ENCODE results near the gene MEGF11.

Gene MEGF11

DNA sequence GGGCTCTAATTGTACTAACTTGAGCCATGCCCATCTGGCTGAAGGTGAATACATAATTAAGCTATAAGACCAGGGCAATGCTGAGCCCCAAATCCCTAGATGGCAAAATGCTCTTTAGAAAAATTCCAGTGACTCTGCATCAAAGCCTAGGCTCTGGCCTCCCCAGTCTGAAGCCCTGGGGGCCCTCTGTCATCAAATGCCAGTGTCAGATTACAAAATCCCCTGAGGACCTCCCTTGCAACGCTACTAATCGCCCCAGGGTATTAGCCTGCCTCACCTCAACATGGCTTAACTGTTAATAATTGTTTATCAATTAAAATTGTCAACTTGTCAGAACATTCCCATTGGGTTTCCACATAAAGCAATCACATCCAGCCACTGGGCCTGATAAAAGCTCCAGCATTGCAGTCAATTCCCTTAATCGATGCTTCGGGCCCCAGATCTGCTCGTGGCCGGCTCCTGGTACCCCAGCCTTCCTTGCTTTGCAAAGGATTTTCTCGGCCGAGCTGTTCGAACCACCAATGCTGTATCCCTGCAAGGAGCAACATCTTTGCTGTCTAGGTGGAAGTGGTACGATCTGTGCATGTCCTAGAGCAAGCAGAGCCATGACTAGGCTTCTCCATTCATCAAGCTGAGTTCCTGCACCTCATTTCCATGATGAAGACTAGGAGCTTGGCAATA lies 151.7 kb downstream of the MEGF11 start:
- Mint-ChIP-seq H3K27ac (ENCODE audit: low read depth) (peak overlapping the region; percentile 7), H3K4me3 (no peak overlapping the region), H3K36me3 (ENCODE audit: insufficient read depth) (no peaks in the 10 kb centered on the region), H3K9me3 (no peaks in the 10 kb centered on the region), H3K4me1 (no peaks in the 10 kb centered on the region), H3K27me3 (peaks cover 45% of the 10 kb centered on the region)
- DNase-seq (ENCODE audit: low spot score in 2 of 2) = no peak
- no peak for ATAC-seq (replicated peaks; ENCODE audit: extremely low read depth, poor library complexity, severe bottlenecking)

DNA sequence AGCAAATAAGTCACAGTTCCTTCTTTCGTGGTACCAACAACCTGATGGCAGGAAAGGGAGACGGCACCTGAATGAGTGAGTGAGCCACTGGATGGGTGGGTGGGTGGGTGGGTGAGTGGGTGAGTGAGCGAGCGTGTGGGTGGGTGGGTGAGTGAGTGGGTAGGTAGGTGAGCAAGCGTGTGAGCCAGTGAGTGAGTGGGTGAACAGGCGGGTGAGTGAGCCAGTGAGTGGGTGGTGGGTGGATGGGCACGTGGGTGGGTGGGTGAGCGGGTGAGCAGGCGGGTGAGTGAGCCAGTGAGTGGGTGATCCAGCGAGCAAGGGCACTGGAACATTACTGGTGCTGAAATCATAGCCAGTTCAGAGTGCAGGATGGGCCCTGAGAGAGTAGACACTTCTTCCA lies 152.8 kb downstream of the MEGF11 start:
- no peak for DNase-seq (ENCODE audit: low spot score in 2 of 2)
- Mint-ChIP-seq H3K4me1 (no peaks in the 10 kb centered on the region), H3K36me3 (ENCODE audit: insufficient read depth) (no peaks in the 10 kb centered on the region), H3K27ac (ENCODE audit: low read depth) (no peak overlapping the region), H3K4me3 (no peak overlapping the region), H3K9me3 (no peaks in the 10 kb centered on the region), H3K27me3 (peaks cover 45% of the 10 kb centered on the region)
- no peak for ATAC-seq (replicated peaks; ENCODE audit: extremely low read depth, poor library complexity, severe bottlenecking)

DNA sequence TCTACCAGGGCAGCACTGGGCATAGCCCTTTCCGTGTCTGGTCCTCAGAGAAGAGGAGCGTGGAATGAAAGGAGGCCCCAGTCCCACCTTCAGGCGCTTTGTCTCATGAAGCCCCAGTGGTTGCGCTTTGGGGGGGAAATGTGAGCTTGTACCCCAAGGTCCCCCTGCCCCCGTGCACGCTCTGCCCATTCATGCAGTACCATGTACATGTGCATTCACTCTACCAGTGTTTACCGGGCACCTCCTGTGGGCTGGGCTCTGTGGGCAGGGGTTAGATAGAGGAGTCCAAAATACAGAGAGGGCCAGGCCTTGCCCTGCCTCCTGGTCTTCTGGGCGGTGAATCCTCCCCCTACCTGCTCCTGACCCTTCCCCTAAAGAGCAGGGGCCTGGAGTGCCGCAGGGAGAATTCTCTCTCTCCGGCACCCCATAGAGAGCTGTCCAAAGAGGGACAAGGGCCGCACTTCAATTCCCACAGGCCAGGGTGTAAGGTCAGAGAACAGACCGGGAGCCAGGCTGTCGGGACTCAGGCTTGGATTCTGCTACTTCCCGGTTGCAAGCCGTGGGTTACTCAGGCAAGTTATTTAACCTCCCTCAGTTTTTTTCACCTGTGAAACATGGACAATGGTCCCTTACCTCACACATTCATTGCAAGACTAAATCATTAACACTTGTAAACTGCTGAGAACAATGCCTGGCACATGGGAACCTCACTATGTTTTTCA lies 153.4 kb downstream of the MEGF11 start:
- ATAC-seq (replicated peaks; ENCODE audit: extremely low read depth, poor library complexity, severe bottlenecking) = no peak
- peaks cover 43% of the 10 kb centered on the region for H3K27me3 Mint-ChIP-seq
- no peak overlapping the region for H3K27ac Mint-ChIP-seq (ENCODE audit: low read depth)
- H3K4me3 Mint-ChIP-seq = no peak overlapping the region
- H3K9me3 Mint-ChIP-seq = no peaks in the 10 kb centered on the region
- no peak for DNase-seq (ENCODE audit: low spot score in 2 of 2)
- no peaks in the 10 kb centered on the region for H3K36me3 Mint-ChIP-seq (ENCODE audit: insufficient read depth)
- no peaks in the 10 kb centered on the region for H3K4me1 Mint-ChIP-seq

DNA sequence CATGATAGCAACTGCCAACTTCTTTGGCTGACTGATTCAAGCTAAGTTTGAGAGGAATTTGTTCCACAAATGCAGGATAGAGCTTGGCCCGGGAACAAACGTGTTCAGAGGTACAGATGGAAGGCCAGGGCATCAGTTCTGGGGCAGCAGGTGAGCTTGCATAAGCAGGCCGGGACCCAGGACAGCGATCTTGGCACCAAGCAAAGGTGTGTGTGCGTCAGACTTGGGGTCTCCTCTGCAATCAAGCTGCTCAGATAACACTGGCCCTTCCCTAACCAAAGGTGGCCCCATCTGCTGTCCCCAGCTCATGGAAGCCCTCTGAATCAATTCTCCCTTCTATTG lies 155.6 kb downstream of the MEGF11 start:
- no peaks in the 10 kb centered on the region for H3K4me1 Mint-ChIP-seq
- ATAC-seq (replicated peaks; ENCODE audit: extremely low read depth, poor library complexity, severe bottlenecking) (no peak), DNase-seq (ENCODE audit: low spot score in 2 of 2) (no peak)
- no peak overlapping the region for H3K4me3 Mint-ChIP-seq
- H3K27ac Mint-ChIP-seq (ENCODE audit: low read depth) = no peak overlapping the region
- H3K9me3 Mint-ChIP-seq = no peaks in the 10 kb centered on the region
- H3K27me3 Mint-ChIP-seq = peaks cover 65% of the 10 kb centered on the region
- no peaks in the 10 kb centered on the region for H3K36me3 Mint-ChIP-seq (ENCODE audit: insufficient read depth)

DNA sequence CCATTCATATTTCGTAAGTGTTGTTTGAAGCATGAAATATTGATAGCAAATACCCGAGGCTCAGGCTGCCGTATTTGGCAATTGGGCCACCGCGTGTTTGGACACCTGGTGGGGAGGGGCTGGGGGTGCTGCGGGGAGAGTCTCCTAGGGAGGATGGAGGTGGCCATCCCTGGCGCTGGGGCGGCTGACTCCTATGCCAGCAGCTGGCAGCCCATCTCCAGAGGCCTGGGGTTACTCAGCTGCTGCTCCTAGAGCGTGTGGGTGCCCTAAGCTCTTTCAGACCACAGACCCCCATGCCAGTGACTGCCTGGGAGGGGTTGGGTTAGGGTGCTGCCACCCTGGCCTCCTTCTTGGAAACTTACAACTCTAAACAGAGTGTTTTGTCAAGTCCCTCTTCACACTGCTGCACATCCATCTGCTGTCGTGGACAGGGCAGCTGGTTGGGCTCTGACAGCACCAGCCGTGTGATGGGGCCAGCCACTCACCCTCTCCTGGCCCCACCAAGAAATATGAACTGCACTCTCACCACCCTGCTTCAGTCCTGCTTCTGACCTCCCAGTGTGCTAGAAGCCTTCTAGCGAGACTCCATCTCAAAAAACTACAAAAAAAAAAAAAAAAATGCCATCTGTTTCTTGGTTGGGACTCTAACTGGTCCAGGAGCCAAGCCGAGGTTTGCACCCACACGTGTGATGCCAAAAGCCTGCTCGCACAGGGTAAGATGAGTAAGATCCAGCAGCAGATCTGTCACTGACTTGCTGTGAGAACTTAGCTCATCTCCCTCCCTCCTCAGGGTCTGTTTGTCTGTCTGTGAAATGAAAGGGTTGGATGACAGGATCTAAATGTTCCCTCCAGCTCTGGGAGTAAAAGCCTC lies 156.2 kb downstream of the MEGF11 start:
- Mint-ChIP-seq H3K4me3 (no peak overlapping the region), H3K9me3 (no peaks in the 10 kb centered on the region), H3K36me3 (ENCODE audit: insufficient read depth) (no peaks in the 10 kb centered on the region), H3K27me3 (peaks cover 67% of the 10 kb centered on the region), H3K4me1 (no peaks in the 10 kb centered on the region), H3K27ac (ENCODE audit: low read depth) (no peak overlapping the region)
- no peak for ATAC-seq (replicated peaks; ENCODE audit: extremely low read depth, poor library complexity, severe bottlenecking)
- DNase-seq (ENCODE audit: low spot score in 2 of 2) = no peak

DNA sequence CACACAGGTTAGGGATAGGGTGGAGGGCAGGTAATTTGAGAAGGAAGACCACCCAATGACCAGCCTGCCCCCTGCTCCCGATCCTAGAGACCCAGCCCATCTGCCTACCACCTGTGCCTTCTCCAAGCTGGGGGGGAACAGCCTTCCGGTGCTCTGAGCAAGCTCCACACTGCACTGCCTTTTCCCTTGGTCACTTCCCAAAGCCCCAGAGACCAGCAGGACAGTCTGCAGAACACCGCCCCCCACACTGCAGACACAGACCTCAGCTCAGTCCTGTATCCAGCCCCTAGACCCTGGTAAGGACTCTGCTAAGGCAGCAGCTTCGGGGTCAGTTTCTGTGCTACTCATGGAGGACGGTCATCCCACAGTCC lies 156.9 kb downstream of the MEGF11 start:
- Mint-ChIP-seq H3K4me1 (no peaks in the 10 kb centered on the region), H3K36me3 (ENCODE audit: insufficient read depth) (no peaks in the 10 kb centered on the region), H3K9me3 (no peaks in the 10 kb centered on the region), H3K27ac (ENCODE audit: low read depth) (no peak overlapping the region), H3K4me3 (no peak overlapping the region), H3K27me3 (peaks cover 65% of the 10 kb centered on the region)
- ATAC-seq (replicated peaks; ENCODE audit: extremely low read depth, poor library complexity, severe bottlenecking) (no peak), DNase-seq (ENCODE audit: low spot score in 2 of 2) (no peak)

DNA sequence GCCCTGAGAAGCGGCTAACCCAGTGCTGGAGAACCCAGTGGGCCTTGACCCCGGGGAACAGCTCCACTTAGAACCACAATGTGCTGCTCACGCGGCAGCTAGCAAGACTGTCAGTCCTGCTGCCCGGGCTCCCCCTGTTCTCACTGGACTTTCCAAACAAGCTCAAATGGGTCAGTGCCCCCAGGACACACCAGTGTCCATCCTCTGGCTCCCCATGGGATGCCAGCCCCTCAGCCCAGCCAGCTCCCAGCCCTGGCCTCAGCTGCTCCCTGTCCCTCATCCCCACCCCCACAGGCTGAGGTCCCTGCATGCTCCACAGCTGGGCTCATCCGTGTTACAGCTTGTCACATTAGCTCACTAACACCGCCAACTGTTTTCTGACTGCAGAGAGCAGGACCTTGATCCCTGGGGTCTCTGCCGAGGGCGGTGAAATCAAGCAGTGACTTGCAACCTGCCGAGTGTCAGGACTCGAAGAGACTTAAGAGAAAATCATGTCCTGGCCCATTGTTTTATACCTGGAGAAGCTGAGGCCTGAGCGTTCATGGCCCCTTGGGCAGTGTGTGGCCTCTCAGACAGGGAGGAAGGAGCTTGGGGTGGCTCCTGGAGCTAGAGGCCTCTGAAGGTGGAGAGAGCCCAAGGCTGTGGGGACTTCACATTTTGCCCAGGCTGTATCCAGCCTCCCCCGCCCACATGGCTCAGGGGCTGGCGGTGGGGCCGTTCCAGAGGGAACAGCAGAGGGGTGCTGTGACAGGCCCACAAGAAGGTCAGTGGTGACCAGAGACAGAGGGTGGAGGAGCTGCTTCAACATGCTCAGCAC lies 157.5 kb downstream of the MEGF11 start:
- ATAC-seq (replicated peaks; ENCODE audit: extremely low read depth, poor library complexity, severe bottlenecking) = no peak
- peaks cover 59% of the 10 kb centered on the region for H3K27me3 Mint-ChIP-seq
- H3K27ac Mint-ChIP-seq (ENCODE audit: low read depth) = no peak overlapping the region

DNA sequence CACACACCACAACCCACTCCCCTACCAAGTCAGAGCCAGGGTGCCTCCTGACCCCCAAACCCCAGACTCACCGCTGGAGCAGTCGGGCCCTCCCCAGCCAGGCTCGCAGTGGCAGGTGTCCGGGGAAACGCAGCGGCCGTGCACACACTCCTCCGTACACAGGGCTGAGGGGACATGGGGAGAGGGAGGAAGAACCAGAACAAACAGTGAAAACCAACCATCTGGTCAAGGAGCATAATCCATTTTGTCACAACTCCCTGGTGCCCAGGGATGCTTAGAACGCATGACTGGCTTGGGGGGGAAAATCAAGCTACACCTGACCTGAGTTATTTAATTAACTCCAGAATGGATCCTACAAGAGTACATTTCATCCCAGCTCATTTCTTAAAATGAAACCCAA lies 159.2 kb downstream of the MEGF11 start:
- H3K27me3 Mint-ChIP-seq = peaks cover 49% of the 10 kb centered on the region
- H3K4me1 Mint-ChIP-seq = no peaks in the 10 kb centered on the region
- no peak overlapping the region for H3K27ac Mint-ChIP-seq (ENCODE audit: low read depth)
- no peaks in the 10 kb centered on the region for H3K9me3 Mint-ChIP-seq
- H3K36me3 Mint-ChIP-seq (ENCODE audit: insufficient read depth) = no peaks in the 10 kb centered on the region
- DNase-seq (ENCODE audit: low spot score in 2 of 2) = no peak
- ATAC-seq (replicated peaks; ENCODE audit: extremely low read depth, poor library complexity, severe bottlenecking) = no peak
- H3K4me3 Mint-ChIP-seq = no peak overlapping the region

More for the DNA sequence above, 157.5 kb downstream of the MEGF11 start:
- Mint-ChIP-seq H3K4me3 (no peak overlapping the region), H3K4me1 (no peaks in the 10 kb centered on the region), H3K36me3 (ENCODE audit: insufficient read depth) (no peaks in the 10 kb centered on the region), H3K9me3 (no peaks in the 10 kb centered on the region)
- no peak for DNase-seq (ENCODE audit: low spot score in 2 of 2)

DNA sequence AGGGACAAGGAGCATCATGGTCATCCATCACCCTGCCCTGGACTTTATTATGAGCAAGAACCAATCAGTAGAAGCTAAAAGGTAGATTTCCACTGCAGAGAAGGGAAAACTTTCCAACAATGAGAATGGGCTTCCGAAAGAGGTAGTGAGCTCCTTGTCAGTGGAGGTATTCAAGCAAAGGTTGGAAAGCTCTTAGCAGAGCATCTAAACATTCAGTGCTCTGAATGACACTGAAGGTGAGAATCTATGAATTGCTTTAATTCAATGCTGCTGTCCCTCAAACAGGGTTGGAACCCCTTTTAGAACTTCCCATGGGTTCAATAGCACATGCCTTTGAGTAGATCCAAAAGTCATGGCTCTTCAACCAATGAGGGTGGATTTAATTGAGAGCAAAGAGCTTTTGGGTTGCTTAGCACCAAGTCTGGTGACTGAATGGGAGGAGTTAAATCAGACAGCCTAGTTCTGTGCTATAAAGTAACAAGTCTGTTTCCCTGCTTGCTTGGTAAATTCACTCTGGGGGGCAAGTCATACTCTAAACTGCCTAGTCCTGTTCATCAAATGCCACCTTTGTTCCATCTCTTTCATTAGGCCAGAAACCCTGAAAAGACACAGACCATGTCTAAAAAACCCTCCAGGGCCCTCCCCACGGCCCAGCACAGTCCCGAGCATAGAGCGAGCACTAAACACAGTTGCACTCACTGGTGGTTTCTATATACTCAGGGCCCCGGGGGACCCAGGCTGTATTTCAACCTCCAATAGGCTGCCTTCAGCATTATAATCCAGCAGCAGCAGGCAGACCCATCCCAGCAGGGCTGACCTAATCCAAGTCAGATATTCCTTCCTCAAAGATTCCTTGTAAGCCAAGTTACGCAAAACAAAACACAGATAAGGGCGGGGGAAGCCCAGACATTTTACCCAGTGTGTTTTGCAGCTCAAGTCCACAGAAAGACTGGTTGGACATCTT lies 161.2 kb downstream of the MEGF11 start:
- no peaks in the 10 kb centered on the region for H3K4me1 Mint-ChIP-seq
- no peak for ATAC-seq (replicated peaks; ENCODE audit: extremely low read depth, poor library complexity, severe bottlenecking)
- H3K27ac Mint-ChIP-seq (ENCODE audit: low read depth) = no peak overlapping the region
- H3K4me3 Mint-ChIP-seq = no peak overlapping the region
- H3K9me3 Mint-ChIP-seq = no peaks in the 10 kb centered on the region
- no peak for DNase-seq (ENCODE audit: low spot score in 2 of 2)
- peaks cover 42% of the 10 kb centered on the region for H3K27me3 Mint-ChIP-seq
- no peaks in the 10 kb centered on the region for H3K36me3 Mint-ChIP-seq (ENCODE audit: insufficient read depth)

DNA sequence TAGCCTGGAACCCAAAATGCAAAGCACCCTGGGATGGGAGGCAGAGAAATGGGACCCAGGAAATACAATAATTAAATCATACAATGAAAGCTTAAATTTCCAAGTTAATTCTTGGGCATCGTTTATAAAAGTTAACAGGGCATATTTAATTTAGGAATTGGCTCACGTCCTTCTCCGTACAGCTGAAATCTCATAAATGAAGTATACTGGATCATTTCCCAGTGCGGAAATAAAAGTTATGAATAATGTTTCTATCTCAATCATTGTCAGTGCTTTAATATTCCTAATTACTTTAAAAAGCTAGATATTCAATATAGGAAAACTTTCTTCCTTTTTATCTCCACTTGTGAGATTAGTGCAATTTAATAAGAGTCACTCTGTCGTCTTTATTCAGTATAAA lies 164.0 kb downstream of the MEGF11 start:
- Mint-ChIP-seq H3K4me1 (no peaks in the 10 kb centered on the region), H3K27ac (ENCODE audit: low read depth) (no peak overlapping the region), H3K36me3 (ENCODE audit: insufficient read depth) (no peaks in the 10 kb centered on the region), H3K4me3 (no peak overlapping the region), H3K9me3 (no peaks in the 10 kb centered on the region), H3K27me3 (peaks cover 49% of the 10 kb centered on the region)
- ATAC-seq (replicated peaks; ENCODE audit: extremely low read depth, poor library complexity, severe bottlenecking) = no peak
- DNase-seq (ENCODE audit: low spot score in 2 of 2) = no peak

DNA sequence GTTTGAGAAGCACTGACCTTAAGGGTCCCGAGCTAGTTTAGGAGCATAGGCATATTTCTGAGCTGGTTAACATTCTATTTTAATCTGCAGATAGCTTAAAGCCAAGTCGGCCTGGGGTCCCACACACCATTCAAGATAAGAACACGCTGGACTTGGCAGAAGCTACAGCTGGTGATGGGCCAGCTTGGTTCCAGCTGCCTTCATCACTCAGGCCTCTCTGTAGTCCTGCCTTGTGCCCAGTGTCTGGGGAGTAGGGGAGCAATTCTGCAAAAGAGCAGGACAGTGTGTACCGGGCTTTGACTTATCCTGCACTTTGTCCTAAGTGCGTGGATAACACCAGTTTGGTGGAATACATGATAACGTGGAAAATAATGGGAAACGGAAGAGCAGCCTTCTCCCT lies 164.5 kb downstream of the MEGF11 start:
- no peaks in the 10 kb centered on the region for H3K4me1 Mint-ChIP-seq
- DNase-seq (ENCODE audit: low spot score in 2 of 2) (no peak), ATAC-seq (replicated peaks; ENCODE audit: extremely low read depth, poor library complexity, severe bottlenecking) (no peak)
- H3K27me3 Mint-ChIP-seq = peaks cover 49% of the 10 kb centered on the region
- H3K4me3 Mint-ChIP-seq = no peak overlapping the region
- no peaks in the 10 kb centered on the region for H3K36me3 Mint-ChIP-seq (ENCODE audit: insufficient read depth)
- no peak overlapping the region for H3K27ac Mint-ChIP-seq (ENCODE audit: low read depth)
- H3K9me3 Mint-ChIP-seq = no peaks in the 10 kb centered on the region
